Measurements from ENCODE around the gene SLC16A1.
A peak's percentile ranks its signal among the peaks of the same experiment; 100 is the strongest.
"Not testable (repeated sequence)": the region's sequence is repeated elsewhere in the genome, so short reads cannot be mapped to it uniquely, and the experiment has no call there.

Gene SLC16A1

GRCh38 chr1:112925015-112925414 is 31.0 kb downstream of the SLC16A1 start:
- DNase-seq (ENCODE audit: low spot score): no peak

DNA sequence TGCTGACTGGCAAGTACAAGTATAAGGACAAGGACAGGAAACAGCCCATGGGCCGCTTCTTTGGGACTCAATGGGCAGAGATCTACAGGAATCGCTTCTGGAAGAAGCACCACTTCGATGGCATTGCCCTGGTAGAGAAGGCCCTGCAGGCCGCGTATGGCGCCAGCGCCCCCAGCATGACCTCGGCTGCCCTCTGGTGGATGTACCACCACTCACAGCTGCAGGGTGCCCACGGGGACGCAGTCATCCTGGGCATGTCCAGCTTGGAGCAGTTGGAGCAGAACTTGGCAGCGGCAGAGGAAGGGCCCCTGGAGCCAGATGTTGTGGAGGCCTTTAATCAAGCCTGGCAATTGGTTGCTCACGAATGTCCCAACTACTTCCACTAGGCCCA is 32.0 kb downstream of the SLC16A1 start:
- DNase-seq (ENCODE audit: low spot score): no peak

DNA sequence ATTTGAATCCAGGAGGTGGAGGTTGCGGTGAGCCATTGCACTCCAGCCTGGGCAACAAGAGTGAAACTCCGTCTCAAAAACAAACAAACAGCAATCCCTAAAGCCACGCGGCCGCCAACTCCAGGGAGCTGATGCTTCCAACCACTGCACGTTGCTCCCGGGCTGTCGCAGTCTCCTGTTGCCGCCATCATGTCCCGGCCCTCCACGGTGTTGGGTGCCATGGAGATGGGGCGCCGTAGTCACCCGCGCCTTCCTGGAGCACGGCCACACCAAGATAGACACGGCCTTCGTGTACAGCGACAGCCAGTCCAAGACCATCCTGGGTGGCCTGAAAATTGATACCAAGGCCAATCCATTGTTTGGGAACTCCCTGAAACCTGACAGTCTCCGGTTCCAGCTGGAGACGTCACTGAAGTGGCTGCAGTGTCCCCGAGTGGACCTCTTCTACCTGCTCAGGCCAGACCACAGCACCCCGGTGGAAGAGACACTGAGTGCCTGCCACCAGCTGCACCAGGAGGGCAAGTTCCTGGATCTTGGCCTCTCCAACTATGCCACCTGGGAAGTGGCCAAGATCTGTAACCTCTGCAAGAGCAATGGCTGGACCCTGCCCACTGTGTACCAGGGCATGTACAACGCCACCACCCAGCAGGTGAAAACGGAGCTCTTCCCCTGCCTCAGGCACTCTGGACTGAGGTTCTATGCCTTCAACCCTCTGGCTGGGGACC is 32.6 kb downstream of the SLC16A1 start:
- no peak for DNase-seq (ENCODE audit: low spot score)

DNA sequence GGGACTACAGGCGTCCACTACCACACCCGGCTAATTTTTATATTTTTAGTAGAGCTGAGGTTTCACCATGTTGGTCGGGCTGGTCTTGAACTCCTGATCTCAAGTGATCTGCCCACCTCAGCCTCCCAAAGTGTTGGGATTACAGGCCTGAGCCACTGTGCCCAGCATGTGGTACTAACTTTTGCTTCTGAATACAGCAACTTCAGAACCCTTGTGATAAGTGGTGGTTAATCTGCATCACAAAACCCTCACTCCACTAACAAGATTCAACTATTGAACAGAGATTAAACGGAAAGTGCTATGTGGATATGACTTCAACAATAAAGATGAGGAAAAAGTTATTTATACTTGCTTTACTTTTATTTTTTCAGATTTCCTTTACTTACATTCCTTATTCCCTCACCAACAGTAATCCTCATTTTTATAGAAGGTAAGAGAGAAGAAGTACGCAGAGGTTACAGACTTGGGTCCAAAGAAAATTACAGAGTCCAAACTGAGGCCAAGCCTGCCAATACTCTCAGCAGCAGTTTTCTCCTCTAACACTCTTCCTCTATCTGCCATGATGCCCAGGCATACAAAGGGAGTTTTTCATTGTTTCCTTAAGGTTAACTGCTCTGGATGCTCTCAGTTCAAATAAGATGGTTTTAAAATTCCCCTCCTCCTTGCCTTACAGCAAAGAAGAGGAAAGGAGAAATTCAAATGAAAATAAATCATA is 44.3 kb downstream of the SLC16A1 start:
- DNase-seq (ENCODE audit: low spot score): no peak

DNA sequence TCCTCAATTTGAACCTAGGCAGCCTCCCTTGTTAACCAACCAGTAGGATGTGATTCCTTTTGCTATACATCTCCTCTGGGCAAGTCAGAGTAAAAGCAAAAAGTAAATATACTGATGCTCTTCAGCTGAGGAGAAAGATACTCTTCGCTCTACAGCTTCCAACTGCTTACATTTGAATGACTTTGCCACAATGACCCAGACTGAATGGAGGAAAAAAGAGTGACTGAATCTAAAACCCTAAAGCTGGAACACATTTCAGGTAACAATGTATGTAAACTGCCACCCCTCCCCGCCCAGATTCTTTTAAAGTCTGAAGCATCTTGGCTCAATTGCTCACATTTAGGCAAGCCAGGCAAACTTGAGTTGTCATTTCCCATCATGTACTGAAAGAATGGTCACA is 46.1 kb downstream of the SLC16A1 start:
- DNase-seq (ENCODE audit: low spot score): no peak

- DNase-seq (ENCODE audit: low spot score): no peak
Observed at GRCh38 chr1:112906150-112906698, 49.8 kb downstream of the SLC16A1 start.

GRCh38 chr1:112905395-112906149 is 50.4 kb downstream of the SLC16A1 start:
- DNase-seq (ENCODE audit: low spot score): peak; percentile 94

- no peak for DNase-seq (ENCODE audit: low spot score)
Observed at GRCh38 chr1:112904831-112905261, 51.1 kb downstream of the SLC16A1 start.

- DNase-seq (ENCODE audit: low spot score): no peak
Observed at GRCh38 chr1:112904071-112904830, 51.7 kb downstream of the SLC16A1 start.

DNA sequence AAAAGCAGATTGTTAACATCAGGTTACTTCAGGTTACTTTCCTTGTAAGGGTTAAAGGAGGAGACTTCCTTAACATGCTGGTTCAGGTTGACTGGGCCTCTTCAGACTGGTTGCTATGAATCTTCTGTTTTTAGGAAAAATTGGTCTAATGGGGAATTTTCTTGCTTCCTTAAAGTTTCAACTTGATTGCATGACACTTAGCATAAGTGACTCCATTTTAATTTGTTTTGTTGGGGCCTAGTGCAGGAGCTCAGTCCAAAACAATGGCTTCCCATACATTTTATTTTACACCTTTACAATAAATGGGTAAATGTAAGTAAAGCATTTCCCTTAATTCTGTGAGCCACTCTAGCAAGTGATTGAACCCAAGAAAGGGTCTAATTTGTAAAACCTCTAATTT is 53.8 kb downstream of the SLC16A1 start:
- no peak for DNase-seq (ENCODE audit: low spot score)

DNA sequence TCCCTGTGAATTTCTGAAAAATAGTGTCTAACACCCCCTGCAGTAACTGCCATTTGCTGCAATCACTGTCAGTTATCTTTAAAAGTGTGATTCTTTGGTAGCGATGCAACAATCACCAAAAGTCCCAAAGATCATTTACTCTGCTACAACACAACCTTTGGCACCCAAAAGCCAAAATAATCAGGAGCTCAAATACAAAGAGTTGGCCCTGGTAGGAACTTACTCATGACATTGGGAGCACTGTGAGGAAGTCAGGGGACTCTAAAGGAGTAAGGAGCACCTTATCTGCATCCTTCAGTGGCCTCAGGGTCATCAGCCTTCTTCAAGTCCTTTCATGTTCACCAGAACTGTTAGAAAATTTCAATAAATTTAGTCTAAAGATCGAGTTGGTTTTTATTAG is 54.6 kb downstream of the SLC16A1 start:
- no peak for DNase-seq (ENCODE audit: low spot score)

DNA sequence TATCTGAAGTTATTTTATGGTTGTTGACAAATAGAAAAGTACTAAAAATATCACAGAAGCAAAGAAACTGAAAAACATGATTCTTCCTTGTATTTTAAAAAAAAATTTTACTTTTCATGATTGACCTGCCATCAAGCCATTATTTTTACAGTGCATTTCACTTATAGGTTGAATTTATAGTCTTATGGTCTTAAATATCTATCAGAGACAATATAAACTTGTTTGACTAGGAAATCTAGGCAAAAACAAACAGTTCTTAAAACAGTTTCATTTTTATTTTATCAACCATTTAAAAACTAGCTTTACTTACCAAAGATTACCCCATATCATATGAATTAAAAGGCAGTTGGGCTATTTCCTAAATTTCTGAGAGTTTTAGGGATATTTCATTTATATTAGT is 59.2 kb downstream of the SLC16A1 start:
- DNase-seq (ENCODE audit: low spot score): no peak

DNA sequence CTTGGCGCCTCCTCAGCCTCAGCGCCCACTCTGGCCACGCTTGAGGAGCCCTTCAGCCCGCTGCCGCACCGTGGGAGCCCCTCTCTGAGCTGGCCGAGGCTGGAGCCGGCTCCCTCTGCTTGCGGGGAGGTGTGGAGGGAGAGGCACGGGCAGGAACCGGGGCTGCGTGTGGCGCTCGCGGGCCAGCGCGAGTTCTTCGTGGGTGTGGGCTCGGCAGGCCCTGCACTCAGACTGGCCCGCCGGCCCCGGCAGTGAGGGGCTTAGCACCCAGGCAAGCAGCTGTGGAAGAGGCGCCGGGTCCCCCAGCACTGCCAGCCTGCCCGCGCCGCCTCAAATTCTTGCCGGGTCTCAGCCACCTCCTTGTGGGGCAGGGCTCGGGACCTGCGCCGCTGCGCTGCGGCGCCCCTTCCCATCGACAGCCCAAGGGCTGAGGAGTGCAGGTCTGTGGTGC is 61.4 kb downstream of the SLC16A1 start:
- no peak for DNase-seq (ENCODE audit: low spot score)

DNA sequence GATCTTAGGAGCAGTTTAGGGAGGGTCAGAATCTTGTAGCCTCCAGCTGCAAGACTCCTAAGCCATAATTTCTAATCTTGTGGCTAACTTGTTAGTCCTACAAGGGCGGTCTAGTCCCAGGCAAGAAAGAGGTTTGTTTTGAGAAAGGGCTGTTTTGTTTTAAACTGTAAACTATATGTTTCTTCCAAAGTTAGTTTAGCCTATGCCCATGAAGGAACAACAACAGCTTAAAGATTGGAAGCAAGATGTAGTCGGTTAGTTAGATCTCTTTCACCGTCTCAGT is 62.0 kb downstream of the SLC16A1 start:
- no peak for DNase-seq (ENCODE audit: low spot score)

DNA sequence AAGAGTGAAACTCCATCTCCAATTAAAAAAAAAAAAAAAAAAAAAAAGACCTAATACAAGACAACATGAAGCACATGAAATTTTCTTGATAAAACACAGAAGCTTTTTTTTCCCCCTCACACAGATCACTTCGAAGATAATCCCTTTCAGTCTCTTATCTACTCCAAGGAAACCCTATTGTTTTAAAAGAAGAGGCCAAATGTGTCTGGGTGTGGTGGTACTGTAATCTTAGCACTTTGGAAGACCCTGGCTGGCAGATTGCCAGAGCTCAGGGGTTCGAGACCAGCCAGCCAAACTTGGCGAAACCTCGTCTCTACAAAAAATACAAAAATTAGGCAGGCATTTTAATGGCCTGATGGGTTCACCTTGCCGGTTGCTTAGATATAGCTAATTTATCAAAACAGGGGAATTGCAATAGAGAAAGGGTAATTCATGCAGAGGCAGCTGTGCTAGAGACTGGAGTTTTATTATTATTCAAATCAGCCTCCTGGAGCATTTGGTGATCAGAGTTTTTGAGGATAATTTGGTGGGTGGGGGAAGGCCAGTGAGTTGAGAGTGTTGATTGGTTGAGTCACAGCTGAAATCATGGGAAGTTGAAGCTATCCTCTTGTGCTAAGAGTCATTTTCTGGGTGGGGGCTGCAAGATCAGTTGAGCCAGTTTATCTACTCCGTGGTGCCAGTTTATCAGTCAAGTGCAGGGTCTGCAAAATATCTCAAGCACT is 62.5 kb downstream of the SLC16A1 start:
- no peak for DNase-seq (ENCODE audit: low spot score)

DNA sequence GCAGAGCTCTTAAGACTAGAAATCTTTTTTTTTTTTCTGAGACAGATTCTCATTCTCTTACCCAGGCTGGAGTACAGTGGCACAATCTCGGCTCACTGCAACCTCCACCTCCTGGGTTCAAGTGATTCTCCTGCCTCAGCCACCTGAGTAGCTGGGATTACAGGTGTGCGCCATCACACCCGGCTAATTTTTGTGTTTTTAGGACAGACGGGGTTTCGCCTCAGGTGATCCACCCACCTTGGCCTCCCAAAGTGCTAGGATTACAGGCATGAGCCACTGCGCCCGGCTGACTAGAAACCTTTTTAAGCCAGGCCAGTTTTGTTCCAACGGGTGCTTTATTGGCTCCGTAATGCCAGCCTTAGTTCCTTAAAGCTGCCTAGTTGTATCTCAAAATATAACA is 66.1 kb downstream of the SLC16A1 start:
- DNase-seq (ENCODE audit: low spot score): not testable (repeated sequence)

GRCh38 chr1:112889052-112889768 is 66.8 kb downstream of the SLC16A1 start:
- no peak for DNase-seq (ENCODE audit: low spot score)

DNA sequence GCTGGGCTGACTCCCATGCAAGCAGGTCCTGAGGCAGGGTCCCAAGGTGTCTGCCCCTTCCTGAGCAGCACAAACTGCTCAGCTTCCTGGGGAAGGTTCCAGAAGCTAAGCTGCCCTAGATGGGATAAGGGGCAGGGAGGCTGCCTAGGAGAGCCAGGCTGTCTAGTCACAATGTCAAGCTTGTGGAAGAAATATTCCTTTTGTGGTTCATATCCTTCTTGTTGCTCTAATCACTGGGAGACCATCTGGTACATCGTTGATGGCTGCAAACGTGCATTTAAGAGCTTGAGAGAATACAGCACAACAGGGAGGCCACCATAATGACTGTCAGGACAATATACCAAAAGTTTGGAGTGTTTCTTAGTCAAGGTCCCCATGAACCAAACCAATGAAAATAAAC is 67.4 kb downstream of the SLC16A1 start:
- no peak for DNase-seq (ENCODE audit: low spot score)

DNA sequence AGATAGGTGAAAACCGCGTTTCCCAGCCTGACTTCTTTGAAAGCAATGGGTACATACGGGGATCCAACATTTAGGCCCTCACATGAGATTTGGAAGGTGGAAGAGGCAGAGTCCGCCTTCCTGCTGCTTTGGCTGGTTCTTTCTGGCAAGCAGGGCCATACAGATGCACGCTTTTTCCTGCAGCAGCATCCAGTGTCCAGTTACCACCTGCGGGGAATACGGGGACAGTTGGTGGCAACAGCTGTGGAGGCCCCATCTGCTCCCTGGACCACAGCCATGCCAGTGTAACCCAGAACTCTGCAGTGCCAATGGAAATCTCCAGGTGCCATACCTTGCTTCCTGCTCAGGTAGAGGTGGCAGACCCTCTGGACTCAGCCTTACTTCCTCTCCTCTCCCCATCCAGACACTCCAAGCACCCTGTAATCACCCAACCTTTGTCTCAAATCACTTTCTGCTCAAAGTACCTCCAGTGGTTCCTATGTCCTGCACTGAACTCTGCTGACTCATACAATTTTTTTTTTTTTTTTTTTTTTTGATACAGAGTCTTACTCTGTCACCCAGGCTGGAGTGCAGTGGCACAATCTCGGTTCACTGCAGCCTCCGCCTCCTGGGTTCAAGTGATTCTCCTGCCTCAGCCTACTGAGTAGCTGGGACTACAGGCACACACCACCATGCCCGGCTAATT is 68.3 kb downstream of the SLC16A1 start:
- no peak for DNase-seq (ENCODE audit: low spot score)

- DNase-seq (ENCODE audit: low spot score): not testable (repeated sequence)
Observed at GRCh38 chr1:112884996-112885395, 71.0 kb downstream of the SLC16A1 start.

Measured in cerebellar cortex (tissue), 1 donor.